NCI-H1092 (cell line): Measurements from ENCODE around the gene FOXJ3.

ENCODE experiments used
- DNase-seq: peaks from one replicate; lab custom pipeline; 2025; lab: John Stamatoyannopoulos, UW

Gene FOXJ3

DNA sequence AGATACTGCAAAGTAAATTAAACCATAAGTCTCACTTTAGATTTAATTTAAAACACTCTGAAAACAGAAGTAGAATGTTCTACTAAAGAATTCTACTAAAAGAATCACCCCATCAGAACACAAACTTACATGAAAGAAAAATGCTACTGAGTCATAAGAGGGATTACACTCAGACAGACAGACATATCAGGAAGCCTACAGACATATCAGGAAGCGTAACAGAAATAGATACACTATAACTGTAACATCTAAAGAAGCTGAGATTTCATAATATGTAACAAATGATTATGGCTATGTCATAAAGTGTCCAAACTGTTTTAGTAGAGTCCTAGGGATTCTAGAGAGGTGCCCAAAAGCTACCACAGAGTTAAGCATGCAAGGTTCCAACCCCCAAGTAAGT, 23.9 kb downstream of the FOXJ3 start:
- no peak for DNase-seq

- no peak for DNase-seq
Observed at GRCh38 chr1:42306977-42307376, 28.1 kb downstream of the FOXJ3 start.

- no peak for DNase-seq
Observed at GRCh38 chr1:42305639-42306038, 29.4 kb downstream of the FOXJ3 start.

DNA sequence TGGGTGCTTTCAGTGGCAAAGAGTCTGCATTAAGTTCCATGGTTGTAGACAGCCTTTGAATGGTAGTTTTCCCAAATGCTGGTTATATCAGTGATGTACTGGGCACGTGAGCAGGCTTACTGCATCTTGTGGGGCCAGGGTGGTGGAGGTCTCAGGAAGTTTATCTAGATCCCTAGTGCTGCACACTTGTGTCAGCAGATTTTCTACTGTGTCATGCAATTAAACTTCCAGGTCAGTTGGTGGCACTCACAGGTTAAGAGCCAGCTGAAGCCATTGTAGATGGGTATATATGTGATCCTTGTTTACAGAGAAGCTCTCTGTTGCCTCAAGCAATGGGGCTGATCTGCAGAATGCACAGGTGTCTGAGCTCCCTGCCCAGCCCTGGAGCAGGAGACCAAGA, 33.0 kb downstream of the FOXJ3 start:
- no peak for DNase-seq

DNA sequence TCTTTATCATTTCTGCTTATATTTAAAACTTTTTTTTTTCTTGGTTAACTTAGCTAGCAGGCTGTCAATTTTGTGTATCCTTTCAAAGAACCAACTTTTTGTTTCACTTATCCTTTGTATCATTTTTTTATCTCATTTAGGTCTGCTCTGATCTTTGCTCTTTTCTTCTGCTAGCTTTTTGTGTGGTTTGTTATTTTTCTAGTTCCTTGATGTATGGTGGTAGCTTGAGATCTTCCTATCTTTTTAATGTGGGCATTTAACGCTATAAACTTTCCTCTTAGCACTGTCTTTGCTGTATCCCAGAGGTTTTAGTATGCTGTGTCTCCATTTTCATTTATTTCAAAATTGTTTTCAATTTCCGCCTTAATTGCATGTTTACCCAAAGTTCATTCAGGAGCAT, 36.5 kb downstream of the FOXJ3 start:
- DNase-seq = no peak

GRCh38 chr1:42295816-42296215, 39.2 kb downstream of the FOXJ3 start:
- DNase-seq = no peak

DNA sequence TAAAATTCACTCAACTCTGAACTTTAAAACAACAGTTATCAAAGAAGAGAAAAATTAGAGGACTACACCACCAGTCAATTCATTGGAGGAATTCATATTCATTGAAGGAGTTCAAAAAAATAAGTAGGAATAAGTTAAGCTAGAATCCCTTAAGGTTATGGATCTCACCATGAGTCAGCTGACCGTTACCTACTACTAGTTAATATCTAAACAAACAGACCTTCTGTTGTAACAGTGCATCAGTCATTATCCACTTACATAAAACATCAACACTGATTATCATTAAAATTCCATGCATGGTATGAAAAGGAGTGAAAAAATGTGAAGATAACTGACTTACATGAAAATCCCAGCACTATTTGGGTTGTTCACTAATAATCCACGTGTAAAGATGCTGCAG, 44.9 kb downstream of the FOXJ3 start:
- no peak for DNase-seq

- no peak for DNase-seq
Observed at GRCh38 chr1:42288311-42288985, 46.6 kb downstream of the FOXJ3 start.

DNA sequence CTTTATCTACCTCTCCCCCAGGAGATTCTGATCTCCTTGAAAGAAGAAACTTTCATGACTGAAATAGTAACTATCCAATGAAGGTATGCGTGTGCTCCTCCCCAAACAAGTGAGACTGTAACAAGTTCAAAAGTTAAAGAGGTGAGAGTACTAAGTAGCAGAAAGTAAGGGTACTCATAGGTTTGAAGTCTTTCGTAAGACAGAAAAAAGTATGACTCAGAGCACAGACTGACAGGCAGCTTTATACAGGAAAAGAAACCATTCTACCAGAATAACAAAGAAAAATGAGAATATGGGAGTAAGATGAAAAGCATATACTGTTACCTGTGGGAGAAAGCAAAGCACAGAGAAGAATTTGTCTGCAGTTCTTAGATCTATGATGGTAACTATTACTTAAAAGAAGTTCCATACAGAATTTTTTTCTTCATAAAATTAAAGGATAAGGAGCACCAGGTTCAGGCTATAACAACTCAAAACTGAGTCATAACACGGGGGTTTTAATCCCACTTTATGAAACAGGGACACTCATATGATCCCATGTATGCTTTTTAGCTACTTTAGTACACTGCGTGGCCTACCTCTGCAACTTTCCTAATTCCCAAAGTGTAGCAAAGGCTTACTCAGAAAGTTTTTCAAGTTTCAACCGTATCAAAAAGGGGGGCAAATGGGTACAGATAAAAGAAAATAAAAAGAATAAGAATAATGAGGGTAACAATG, 52.0 kb downstream of the FOXJ3 start:
- no peak for DNase-seq

DNA sequence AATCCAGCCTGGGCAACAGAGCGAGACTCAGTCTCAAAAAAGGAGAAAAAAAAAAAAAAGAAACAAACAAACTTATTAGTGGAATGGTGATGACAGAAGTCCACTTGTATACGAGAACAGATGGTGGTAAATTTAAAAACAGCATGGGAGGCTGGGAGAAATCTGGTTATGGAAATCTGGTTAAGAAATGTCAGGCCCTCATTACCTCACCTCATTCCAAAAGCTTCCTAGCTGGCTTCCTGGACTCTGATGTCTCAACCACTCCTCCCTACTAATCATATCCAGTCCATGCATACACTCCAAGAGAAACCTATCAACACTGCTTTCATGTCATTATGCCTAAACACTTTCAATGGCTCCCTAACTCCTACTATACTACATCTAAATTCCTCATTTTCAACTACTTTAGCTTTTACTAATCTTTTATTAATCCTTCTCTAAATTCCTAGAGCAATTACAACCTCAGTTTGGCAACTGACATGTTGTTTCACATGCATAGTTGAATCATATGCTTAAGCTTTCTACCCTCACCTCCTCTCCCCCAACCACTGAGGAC, 52.9 kb downstream of the FOXJ3 start:
- DNase-seq = no peak

DNA sequence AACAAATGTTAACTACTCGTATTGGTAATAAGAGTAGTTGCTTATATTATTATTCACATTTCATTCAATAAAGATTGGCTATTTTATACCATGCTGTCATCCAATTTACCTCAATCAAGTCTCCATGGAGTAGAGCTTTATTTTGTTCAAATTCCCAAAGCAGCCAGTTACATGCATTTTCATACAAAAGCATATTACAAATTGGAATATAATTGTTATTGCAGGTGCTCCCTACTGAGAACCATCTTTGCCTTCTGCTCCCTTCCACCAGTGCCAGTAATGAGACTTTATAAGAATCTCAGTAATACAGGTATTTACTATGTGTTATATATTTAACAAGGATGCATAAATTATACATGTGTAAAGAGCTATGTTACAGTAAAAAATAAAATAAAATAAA, 54.2 kb downstream of the FOXJ3 start:
- DNase-seq = no peak

DNA sequence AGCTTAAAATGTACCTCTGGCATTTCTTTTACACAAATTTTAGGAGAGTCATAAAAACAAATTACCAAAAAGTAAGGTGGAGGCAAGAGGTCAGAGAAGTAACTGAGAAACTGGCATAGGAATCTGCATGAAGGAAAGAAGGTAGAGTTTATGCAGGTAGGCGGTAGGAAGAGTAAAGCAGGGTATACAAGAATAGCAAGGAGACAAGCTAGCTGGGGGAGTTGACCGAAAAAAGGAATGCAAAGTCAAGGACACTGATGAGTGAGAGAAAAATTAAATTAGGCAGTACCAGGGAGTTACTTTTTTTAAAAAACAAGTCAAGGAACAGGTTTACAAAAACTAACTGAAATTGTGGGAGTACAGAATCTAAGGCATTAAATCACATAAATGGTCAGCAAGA, 56.0 kb downstream of the FOXJ3 start:
- no peak for DNase-seq

DNA sequence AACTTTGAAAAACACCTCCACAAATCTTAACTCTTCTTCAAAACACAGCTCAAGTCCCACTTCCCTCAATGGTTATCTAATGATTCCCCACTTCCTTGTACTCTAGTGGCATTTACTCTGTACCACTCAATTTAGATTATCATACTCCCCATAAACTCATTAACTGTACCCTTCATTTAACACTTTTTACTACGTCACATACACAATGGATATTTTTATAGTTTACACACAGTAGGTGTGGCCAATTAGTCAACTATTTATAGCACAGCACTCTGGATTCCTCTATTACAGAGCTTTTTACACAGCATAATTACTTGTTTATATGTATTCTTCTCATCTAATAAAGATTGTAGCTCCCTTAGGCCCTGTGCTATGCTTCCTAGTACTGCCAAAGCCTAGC, 62.1 kb downstream of the FOXJ3 start:
- no peak for DNase-seq

GRCh38 chr1:42267904-42268303, 67.1 kb downstream of the FOXJ3 start:
- no peak for DNase-seq

DNA sequence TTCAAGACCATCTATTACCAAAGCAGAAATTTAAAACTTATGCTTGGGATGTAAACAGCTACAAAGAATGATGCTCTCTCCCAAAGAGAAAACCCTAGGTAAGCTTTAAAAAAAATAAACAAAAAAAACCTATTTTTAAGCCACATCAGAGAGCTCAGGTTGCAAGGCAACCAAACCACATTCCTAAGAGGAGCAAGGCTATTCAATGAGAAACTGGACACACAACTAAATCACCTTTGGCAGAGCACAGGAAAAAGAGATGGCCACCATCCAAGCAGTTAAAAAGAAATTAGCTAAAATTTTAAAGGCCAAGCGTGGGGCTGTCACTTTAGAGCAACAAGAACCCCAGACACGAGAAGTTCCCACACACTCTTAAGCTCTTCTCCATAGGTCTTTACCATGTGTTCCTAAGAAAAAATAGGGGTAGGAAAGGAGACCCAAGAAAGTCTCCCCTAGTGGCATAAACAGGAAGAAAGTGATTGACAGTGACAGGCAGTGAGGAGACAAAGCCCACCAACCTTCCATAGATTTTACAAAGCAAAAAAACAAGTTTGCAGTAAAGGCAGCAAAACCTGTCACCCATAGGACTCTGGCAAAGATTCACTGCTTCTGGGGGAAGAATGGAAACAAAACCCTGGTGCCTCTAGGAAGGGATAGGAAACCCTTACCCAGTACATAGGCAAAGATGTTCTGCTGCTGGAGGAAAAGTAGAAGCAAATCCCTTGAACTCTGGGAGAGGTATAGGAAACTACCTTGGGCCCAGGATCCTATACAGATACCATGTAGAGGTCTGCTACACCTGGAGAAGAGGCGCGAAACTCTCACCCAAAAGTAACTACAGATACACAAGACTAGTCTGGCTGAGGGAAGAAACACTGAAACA, 68.5 kb downstream of the FOXJ3 start:
- no peak for DNase-seq

GRCh38 chr1:42264511-42265190, 70.4 kb downstream of the FOXJ3 start:
- no peak for DNase-seq

GRCh38 chr1:42263019-42263418, 72.0 kb downstream of the FOXJ3 start:
- no peak for DNase-seq

GRCh38 chr1:42260376-42261070, 74.5 kb downstream of the FOXJ3 start:
- DNase-seq = no peak

DNA sequence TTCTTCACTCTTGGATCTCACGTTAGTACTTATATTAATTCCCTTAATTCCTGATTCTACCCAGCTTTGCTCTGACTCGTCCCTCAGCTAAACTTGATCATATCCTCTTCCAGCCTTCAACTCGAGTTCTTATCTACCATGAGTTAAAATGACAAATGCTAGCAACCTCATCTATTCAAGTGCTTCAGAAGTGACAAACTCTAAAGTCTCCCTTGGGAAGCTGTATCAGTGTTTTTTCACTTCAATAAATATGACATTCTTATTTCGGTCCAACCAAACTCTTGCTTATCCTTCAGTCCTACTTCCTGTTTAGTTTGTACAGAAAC, 75.3 kb downstream of the FOXJ3 start:
- no peak for DNase-seq

- no peak for DNase-seq
Observed at GRCh38 chr1:42259059-42259738, 75.8 kb downstream of the FOXJ3 start.

DNA sequence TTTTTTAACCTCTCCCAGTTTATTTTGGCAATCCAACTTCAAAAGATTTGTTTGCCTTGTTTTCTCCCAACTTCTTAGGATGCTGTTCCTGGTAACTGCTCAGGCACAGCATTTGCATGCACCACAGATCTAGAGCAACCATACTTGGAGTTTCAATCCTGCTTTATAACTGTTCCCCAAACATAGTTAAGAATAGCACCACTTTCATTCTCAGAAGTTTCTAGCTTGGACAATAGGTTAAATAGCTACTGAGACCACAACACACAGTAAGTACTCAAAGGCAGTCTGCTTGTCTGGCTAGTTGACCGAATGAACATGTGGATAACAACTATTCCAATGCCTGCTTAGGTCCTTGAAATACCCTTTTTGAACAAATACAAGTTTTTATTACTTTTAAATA, 76.8 kb downstream of the FOXJ3 start:
- DNase-seq = no peak
